Non-pigmented ciliary epithelial cell (primary cell): Measurements from ENCODE around the gene MT1H.
"Not testable (repeated sequence)": the region's sequence is repeated elsewhere in the genome, so short reads cannot be mapped to it uniquely, and the experiment has no call there.

Experiments used
- DNase-seq: peaks from one replicate; pipeline ENCODE4 v3.0.0-alpha.2; 2010; ENCODE audit warnings: low read depth

The MT1H gene

DNA sequence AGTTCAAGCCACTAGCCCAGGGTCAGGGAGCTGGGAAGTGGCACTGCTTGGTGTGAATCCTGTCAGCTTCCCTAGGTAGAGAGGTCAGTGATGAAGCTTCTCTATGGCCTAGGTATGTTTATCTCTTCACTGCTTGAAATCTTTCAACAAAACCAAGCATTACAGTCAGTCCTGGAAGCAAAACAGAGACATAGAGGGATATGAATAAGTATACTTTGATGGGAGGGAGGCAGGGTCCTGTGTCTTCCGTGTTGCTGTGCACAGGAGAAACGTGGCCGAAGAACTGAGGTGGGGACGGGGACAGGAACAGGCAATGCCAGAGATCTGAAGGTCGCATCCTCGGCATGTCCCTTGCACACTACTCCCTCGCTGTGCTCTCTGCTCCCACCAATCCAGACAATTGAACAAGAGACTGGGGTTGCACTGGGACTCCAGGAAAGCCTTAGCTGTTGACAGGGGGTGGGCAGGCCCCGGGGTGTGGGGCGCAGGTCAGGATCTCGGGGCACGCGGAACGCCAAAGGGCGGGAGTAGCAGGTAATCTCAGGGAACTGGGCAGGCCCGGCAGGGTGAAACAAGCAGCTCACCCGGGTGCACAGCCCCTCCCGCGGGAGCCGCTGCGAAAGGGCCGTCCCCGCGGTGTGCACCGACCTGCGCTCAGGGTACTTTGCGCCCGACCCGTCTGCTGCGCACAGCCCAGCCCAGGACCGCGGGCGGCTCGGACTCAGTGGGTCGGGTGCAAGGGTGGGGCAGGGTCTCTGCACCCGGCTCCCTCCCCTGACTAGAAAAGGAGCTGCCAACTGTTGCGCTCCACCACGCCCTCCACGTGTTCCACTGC, at the start of gene MT1H:
Gene MT1H (plus strand): TSS at position 810 of the 835 bp plus-strand sequence. CDS start 71 bp downstream, outside the sequence.
- no peak for DNase-seq

- no peak for DNase-seq
Measured at GRCh38 chr16:56620339-56620897, 49.2 kb upstream of the MT1H start.

DNA sequence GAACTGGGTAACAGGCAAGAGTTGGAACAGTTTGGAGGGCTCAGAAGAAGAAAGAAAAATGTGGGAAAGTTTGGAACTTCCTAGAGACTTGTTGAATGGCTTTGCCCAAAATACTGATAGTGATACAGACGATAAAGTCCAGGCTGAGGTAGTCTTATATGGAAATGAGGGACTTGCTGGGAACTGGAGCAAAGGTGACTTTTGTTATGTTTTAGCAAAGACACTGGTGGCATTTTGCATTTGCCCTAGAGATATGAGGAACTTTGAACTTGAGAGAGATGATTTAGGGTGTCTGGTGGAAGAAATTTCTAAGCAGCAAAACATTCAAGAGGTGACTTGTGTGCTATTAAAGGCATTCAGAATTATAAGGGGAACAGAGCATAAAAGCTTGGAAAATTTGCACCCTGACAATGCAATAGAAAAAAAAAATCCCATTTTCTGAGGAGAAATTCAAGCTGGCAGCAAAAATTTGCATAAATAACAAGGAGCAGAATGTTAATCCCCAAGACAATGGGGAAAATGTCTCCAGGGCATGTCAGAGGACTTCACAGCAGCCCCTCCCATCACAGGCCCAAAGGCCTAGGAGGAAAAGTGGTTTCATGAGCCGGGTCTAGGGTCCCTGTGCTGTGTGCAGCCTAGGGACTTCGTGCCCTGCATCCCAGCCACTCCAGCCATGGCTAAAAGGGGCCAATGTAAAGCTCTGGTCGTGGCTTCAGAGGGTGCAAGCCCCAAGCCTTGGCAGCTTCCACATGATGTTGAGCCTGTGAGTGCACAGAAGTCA, 47.8 kb upstream of the MT1H start:
- DNase-seq, result not testable (repeated sequence)

GRCh38 chr16:56623184-56623583, 46.4 kb upstream of the MT1H start:
- not testable (repeated sequence) for DNase-seq

GRCh38 chr16:56623637-56624036, 46.0 kb upstream of the MT1H start:
- DNase-seq, result no peak

- DNase-seq, result no peak
Measured at GRCh38 chr16:56625140-56625942, 44.3 kb upstream of the MT1H start, which contains the start of gene MT1E. Gene MT1E, plus strand, starts transcription at chr16:56625781. Its CDS starts 71 bp downstream, at chr16:56625852.

DNA sequence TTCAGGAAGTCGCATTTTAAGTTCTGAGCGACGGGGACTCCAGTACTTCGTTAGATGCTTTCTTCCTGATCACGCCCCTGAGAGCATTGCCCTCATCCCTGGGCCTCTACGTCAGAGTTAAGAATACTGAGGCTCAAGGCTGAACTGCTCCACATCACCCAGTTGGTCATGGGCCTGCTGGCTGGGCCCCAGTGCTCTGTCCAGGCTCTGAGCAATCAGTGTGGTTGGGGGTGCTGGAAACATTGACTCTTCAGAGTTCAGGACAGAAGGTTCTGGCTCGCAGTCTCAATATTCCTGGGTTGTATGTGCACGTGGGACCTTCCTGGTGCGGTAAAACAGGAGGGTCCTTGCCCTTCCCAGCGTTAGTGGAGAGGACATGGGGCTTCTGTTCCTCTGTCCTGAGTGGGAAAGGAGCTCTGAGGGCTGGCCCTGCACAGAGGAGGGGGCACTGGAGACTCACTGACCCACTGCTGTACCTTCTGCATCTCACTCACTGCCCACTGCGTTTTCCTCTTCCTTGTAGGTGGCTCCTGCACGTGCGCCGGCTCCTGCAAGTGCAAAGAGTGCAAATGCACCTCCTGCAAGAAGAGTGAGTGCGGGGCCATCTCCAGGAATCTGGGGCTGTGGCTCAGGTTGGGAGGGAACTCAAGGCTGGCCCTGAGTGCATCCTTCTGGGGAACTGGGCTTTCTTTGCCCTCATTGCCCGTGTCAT, 43.5 kb upstream of the MT1H start:
- DNase-seq, result no peak

DNA sequence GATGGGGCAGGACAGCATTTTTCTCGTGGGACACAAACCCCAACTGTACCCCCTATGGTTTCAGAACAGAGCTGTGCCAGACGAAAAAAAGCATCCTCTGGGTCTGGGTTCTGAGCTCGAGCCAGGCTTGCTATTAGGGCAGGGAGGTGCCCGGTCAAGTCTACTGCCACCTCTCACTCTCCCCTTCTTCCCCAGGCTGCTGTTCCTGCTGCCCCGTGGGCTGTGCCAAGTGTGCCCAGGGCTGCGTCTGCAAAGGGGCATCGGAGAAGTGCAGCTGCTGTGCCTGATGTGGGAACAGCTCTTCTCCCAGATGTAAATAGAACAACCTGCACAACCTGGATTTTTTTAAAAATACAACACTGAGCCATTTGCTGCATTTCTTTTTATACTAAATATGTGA, 42.9 kb upstream of the MT1H start:
- no peak for DNase-seq

DNA sequence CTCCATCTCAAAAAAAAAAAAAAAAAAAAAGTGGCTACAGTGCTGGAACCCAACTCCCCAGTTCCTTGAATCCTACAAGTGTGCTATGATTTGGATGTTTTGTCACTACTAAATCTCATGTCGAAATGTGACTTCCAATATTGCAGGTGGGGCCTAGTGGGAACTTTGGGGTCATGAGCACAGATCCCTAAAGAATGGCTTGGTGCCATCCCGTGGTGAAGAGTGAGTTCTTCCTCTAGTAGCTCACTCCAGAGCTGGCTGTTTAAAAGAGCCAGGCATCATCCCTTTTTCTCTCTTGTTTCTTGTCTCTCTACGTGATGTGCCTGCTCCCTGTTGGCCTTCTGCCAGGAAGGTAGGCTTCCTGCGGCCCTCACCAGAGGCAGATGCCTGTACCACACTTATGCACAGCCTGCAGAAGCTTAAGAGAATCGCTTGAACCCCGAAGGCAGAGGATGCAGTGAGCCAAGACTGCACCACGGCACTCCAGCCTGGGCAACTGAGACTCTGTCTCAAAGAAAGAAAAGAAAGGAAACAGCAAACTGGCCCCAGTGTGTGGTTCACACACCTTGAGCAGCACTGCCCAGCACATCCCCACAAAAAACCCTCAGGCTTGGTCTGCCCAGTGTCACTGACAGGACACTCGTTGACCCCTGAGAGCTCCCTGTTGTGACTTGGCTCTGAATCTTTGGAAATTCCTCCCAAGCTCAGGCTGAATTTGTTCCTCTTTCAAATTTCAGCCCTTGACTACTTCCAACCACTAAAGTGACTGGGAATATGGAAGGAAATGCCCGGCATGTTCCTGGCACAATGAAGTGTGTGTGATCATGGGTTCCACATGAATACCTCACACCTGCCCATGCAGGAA, 40.9 kb upstream of the MT1H start:
- DNase-seq, result no peak

- no peak for DNase-seq
Measured at GRCh38 chr16:56629531-56629930, 40.1 kb upstream of the MT1H start.

- DNase-seq, result no peak
Measured at GRCh38 chr16:56630134-56630533, 39.5 kb upstream of the MT1H start.

DNA sequence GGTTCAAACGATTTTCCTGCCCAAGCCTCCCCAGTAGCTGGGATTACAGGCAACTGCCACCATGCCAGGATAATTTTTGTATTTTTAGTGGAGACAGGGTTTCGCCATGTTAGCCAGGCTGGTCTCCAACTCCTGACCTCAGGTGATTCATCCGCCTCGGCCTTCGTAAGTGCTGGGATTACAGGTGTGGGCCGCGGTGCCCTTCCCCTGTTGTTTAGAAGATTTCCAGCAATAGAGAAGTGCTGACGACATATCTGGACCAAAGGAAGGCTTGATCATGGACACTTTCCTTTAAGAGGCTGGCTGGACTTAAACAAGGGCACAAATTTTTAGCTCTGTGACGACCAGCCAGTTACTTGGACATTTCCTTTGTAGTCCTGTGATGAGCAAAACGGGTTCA, 38.4 kb upstream of the MT1H start:
- DNase-seq, result no peak

DNA sequence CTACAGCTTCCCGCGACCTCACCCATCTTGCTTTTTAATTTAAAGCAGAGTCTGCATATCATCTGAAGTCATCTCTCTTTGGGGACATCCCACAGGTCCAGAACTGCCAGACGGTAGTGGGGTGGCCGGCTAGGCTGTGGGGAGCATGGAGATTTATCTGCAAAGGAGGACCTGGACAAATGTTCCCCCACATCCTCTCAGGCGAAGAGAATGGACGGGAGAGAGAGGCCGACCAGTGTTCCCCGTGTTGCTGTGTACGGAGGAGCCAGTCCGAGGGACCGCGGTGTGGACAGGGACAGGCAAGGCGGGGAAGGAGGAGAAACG, 37.8 kb upstream of the MT1H start:
- no peak for DNase-seq

DNA sequence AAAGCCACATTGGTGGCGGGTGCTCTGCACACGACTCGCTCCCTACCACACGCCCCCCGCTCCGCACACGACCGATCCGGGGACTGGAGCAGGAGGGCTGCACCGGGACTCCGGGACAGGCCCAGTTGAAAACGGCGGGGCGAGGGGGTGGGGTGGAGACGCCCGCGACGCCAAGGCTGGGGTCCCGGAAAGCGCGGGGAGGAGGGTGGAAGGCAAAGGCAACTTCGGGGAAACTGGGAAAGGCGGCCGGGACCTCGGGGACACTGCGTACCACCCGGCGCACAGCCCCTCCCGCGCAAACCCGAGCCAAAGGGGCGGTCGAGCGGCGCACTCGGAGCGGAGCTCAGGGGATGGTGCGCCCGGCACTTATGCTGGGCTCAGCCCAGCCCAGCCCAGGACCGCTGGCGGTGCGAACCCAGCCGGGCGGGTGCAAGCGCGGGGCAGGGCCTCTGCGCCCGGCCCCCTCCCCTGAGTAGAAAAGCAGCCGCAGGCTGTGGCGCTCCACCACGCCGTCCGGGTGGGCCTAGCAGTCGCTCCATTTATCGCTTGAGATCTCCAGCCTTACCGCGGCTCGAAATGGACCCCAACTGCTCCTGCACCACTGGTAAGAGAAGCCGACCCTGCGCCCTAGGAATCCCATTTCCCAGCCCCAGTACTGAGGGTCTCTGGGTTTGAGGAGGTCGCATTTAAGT, 37.3 kb upstream of the MT1H start, which contains the start of gene MT1M:
Gene MT1M (plus strand): TSS at position 504 of the 692 bp plus-strand sequence. CDS start 73 bp downstream, at position 577.
- no peak for DNase-seq

DNA sequence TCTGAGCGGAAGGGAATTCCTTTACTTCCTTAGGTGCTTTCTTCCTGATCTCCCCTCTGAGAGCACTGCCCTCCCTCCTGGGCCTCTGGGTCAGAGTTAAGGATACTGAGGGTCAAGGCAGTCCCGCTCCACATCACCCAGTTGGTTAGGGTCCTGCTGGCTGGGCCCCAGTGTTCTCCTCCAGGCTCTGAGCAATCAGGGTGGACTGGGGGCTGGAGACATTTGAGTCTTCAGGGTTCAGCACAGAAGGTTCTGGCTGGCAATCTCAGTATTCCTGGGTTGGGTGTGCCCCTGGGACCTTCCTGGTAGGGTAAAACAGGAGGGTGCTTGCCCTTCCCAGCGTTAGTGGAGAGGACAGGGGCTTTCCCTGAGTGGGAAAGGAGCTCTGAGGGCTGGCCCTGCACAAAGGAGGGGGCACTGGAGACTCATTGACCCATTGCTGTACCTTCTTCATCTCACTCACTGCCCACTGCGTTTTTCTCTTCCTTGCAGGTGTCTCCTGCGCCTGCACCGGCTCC, 36.7 kb upstream of the MT1H start:
- DNase-seq, result no peak

- no peak for DNase-seq
Measured at GRCh38 chr16:56633535-56633934, 36.1 kb upstream of the MT1H start.

DNA sequence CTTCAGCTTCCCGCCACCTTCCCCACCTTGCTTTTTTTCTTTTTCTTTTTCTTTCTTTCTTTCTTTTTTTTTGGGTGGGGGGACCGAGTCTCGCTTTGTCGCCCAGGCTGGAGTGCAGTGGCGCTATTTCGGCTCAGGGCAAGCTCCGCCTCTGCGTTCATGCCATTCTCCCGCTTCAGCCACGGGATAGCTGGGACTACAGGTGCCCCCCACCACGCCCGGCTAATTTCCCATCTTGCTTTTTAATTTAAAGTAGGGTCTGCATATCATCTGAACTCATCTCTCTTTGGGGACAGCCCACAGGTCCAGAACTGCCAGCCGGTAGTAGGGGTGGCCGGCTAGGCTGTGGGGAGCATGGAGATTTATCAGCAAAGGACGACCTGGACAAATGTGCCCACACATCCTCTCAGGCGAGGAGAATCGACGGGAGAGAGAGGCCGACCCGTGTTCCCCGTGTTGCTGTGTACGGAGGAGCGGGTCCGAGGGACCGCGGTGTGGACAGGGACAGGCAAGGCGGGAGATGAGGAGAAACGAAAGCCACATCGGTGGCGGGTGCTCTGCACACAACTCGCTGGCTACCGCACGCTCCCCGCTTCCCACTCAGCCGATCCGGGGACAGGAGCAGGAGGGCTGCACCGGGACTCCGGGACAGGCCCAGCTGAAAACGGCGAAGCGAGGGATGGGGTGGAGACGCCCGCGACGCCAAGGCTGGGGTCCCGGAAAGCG, 34.7 kb upstream of the MT1H start:
- no peak for DNase-seq

DNA sequence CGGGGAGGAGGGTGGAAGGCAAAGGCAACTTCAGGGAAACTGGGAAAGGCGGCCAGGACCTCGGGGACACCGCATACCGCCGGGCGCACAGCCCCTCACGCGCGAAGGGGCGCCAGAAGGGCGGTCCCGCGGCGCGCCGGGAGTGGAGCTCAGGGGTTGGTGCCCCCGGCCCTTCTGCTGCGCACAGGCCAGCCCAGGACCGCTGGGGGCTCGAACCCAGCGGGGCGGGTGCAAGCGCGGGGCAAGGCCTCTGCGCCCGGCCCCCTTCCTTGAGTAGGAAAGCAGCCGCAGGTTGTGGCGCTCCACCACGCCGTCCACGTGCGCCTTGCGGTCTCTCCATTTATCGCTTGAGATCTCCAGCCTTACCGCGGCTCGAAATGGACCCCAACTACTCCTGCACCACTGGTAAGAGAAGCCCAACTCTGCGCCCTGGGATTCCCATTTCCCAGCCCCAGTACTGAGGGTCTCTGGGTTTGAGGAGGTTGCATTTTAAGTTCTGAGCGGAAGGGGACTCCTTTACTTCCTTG, 34.1 kb upstream of the MT1H start:
- no peak for DNase-seq
